HCT116 (cell line): ENCODE measurements around the gene SVIL.

Source experiments
- EGR1 ChIP-seq: IDR thresholded peaks from 2 replicates; pipeline ENCODE4 v1.6.1; 2012; ENCODE audit warnings: low read depth
- FOSL1 ChIP-seq: IDR thresholded peaks from 2 replicates; pipeline ENCODE4 v1.6.1; 2012; ENCODE audit warnings: low read depth
- JUND ChIP-seq: IDR thresholded peaks from 2 replicates; pipeline ENCODE4 v1.6.1; 2012
- POLR2A ChIP-seq: IDR thresholded peaks from 2 replicates; pipeline ENCODE4 v1.7.0; 2011; ENCODE audit warnings: borderline replicate concordance; ENCODE audit not compliant: insufficient read depth, insufficient read length; ENCODE audit errors: extremely low read depth
- POLR2AphosphoS5 ChIP-seq: IDR thresholded peaks from 2 replicates; pipeline ENCODE4 v1.6.1; 2011; ENCODE audit warnings: mild to moderate bottlenecking, low read depth, low read length, moderate library complexity
- SIN3A ChIP-seq: IDR thresholded peaks from 2 replicates; pipeline ENCODE4 v1.6.1; 2012; ENCODE audit warnings: low read depth
- SP1 ChIP-seq: IDR thresholded peaks from 2 replicates; pipeline ENCODE4 v1.6.1; 2012; ENCODE audit warnings: low read depth
- TF ChIP-seq, protein P1 (sequence below), 3 experiments: fragments of 200-600 bp in 1 of 3; sonication (generic) in 1 of 3; IDR thresholded peaks in 2 of 3; conservative IDR thresholded peaks in 1 of 3; 2 replicates each; pipeline ENCODE4 v1.5.1; 2012 to 2017; ENCODE audit warnings: low read depth in 2 of 3, low read length in 2 of 3, antibody characterized with exemption in 1 of 3, borderline replicate concordance in 1 of 3, control low read depth in 1 of 3, mild to moderate bottlenecking in 1 of 3, mixed read lengths in 1 of 3, mixed run types in 1 of 3, moderate library complexity in 1 of 3; ENCODE audit not compliant: insufficient read depth in 1 of 3
- TF ChIP-seq, protein P2 (sequence below): IDR thresholded peaks from 2 replicates; pipeline ENCODE4 v1.6.1; 2012

DNA sequence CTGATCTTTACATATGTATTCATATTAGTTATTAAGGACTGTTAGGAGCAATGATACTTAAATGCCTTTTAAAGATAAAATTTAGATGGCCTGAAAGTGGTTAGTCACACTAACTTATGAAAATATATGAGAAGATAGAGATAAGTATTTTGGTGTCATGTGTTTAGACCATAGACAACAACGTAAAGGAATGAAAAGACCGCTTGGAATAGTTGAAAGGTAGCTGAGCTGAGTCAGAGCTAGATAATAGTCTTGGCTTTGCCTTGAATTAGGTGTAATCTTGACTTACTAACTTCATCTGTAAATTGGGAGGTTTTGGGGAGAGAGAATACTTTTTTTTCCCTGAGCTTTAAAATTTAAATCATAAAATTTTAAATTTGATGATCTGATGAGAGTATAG, 218.9 kb downstream of the SVIL start:
- TF ChIP-seq SIN3A: no peak
- TF ChIP-seq, protein P1, sequence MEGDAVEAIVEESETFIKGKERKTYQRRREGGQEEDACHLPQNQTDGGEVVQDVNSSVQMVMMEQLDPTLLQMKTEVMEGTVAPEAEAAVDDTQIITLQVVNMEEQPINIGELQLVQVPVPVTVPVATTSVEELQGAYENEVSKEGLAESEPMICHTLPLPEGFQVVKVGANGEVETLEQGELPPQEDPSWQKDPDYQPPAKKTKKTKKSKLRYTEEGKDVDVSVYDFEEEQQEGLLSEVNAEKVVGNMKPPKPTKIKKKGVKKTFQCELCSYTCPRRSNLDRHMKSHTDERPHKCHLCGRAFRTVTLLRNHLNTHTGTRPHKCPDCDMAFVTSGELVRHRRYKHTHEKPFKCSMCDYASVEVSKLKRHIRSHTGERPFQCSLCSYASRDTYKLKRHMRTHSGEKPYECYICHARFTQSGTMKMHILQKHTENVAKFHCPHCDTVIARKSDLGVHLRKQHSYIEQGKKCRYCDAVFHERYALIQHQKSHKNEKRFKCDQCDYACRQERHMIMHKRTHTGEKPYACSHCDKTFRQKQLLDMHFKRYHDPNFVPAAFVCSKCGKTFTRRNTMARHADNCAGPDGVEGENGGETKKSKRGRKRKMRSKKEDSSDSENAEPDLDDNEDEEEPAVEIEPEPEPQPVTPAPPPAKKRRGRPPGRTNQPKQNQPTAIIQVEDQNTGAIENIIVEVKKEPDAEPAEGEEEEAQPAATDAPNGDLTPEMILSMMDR (IDR thresholded peaks at IDR 0.05 in 2 of 3, conservative IDR thresholded peaks at IDR 0.05 in 1 of 3; ENCODE audit: borderline replicate concordance in 1 of 3, insufficient read depth in 1 of 3, low read depth in 2 of 3, low read length in 2 of 3): no peak
- no peak for TF ChIP-seq FOSL1
- no peak for TF ChIP-seq JUND
- TF ChIP-seq SP1: no peak
- no peak for TF ChIP-seq POLR2AphosphoS5
- TF ChIP-seq EGR1: no peak
- no peak for TF ChIP-seq POLR2A
- TF ChIP-seq, protein P2, sequence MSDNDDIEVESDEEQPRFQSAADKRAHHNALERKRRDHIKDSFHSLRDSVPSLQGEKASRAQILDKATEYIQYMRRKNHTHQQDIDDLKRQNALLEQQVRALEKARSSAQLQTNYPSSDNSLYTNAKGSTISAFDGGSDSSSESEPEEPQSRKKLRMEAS: no peak
